Parathyroid adenoma (tissue), 2 donors: ENCODE data around the gene IER3IP1.
"Not testable (repeated sequence)": the region's sequence is repeated elsewhere in the genome, so short reads cannot be mapped to it uniquely, and the experiment has no call there.

Experiments used
- H2AFZ ChIP-seq: fragments of 300-600 bp; sonication (generic); one replicate; pipeline ENCODE4 v1.7.0; 2017; ENCODE audit warnings: antibody characterized with exemption, mild to moderate bottlenecking
- H3K27ac ChIP-seq: fragments of 300-600 bp; sonication (generic); one replicate; pipeline ENCODE4 v1.7.0; 2017
- H3K27me3 ChIP-seq: fragments of 300-600 bp; sonication (generic); one replicate; pipeline ENCODE4 v1.7.0; 2017; ENCODE audit warnings: low read length; ENCODE audit not compliant: control insufficient read depth, insufficient read depth
- H3K36me3 ChIP-seq: fragments of 300-600 bp; sonication (generic); one replicate; pipeline ENCODE4 v1.7.0; 2017; ENCODE audit warnings: low read length; ENCODE audit not compliant: control insufficient read depth, insufficient read depth
- H3K4me1 ChIP-seq: fragments of 300-600 bp; sonication (generic); one replicate; pipeline ENCODE4 v1.7.0; 2017; ENCODE audit warnings: control low read depth
- H3K4me2 ChIP-seq: fragments of 300-600 bp; sonication (generic); one replicate; pipeline ENCODE4 v1.7.0; 2017; ENCODE audit warnings: low read length
- H3K4me3 ChIP-seq: fragments of 300-600 bp; sonication (generic); one replicate; pipeline ENCODE4 v1.7.0; 2017; ENCODE audit warnings: low read depth, low read length
- H3K79me2 ChIP-seq: fragments of 300-600 bp; sonication (generic); one replicate; pipeline ENCODE4 v1.7.0; 2017; ENCODE audit warnings: control low read depth
- H3K9ac ChIP-seq: fragments of 300-600 bp; sonication (generic); one replicate; pipeline ENCODE4 v1.7.0; 2017; ENCODE audit warnings: mild to moderate bottlenecking
- H3K9me3 ChIP-seq: fragments of 300-600 bp; sonication (generic); one replicate; pipeline ENCODE4 v1.7.0; 2017; ENCODE audit warnings: low read length; ENCODE audit not compliant: control insufficient read depth
- CTCF ChIP-seq: fragments of 300-600 bp; sonication (generic); IDR thresholded peaks from one replicate; pipeline ENCODE4 v1.7.0; 2017; ENCODE audit warnings: antibody characterized with exemption, mild to moderate bottlenecking
- donor health status: primary hyperparathyroidism.

Gene IER3IP1

GRCh38 chr18:47184419-47185050 lies 8.4 kb upstream of the IER3IP1 start:
- Histone ChIP-seq H3K4me3 (no peak overlapping the region), H3K9ac (no peak overlapping the region), H3K27me3 (no peaks in the 10 kb centered on the region), H3K9me3 (no peaks in the 10 kb centered on the region), H3K4me1 (no peaks in the 10 kb centered on the region), H3K36me3 (no peaks in the 10 kb centered on the region), H2AFZ (no peak overlapping the region), H3K79me2 (no peaks in the 10 kb centered on the region), H3K27ac (no peak overlapping the region), H3K4me2 (peak overlapping the region; percentile 8)
- no peak for TF ChIP-seq CTCF

GRCh38 chr18:47182156-47182555 lies 6.0 kb upstream of the IER3IP1 start:
- H3K79me2 ChIP-seq, H2AFZ ChIP-seq, H3K4me2 ChIP-seq, H3K4me1 ChIP-seq, H3K36me3 ChIP-seq, H3K9ac ChIP-seq, H3K4me3 ChIP-seq, H3K27me3 ChIP-seq, H3K27ac ChIP-seq, H3K9me3 ChIP-seq: not testable (repeated sequence)

GRCh38 chr18:47180765-47181164 lies 4.6 kb upstream of the IER3IP1 start:
- Histone ChIP-seq H3K27me3 (no peaks in the 10 kb centered on the region), H3K27ac (no peak overlapping the region), H2AFZ (no peak overlapping the region), H3K9me3 (no peaks in the 10 kb centered on the region), H3K4me1 (no peaks in the 10 kb centered on the region), H3K4me2 (no peak overlapping the region), H3K79me2 (peaks cover 7% of the 10 kb centered on the region), H3K4me3 (no peak overlapping the region), H3K36me3 (no peaks in the 10 kb centered on the region), H3K9ac (no peak overlapping the region)
- no peak for TF ChIP-seq CTCF

GRCh38 chr18:47179520-47179919 lies 3.4 kb upstream of the IER3IP1 start:
- Histone ChIP-seq H3K27me3 (no peaks in the 10 kb centered on the region), H2AFZ (no peak overlapping the region), H3K9me3 (no peaks in the 10 kb centered on the region), H3K4me3 (no peak overlapping the region), H3K79me2 (peaks cover 19% of the 10 kb centered on the region), H3K9ac (no peak overlapping the region), H3K27ac (no peak overlapping the region), H3K36me3 (no peaks in the 10 kb centered on the region), H3K4me2 (no peak overlapping the region), H3K4me1 (peaks cover 5% of the 10 kb centered on the region)
- no peak for TF ChIP-seq CTCF

GRCh38 chr18:47175283-47175897 lies 774 bp downstream of the IER3IP1 start:
- peak overlapping the region; percentile 60 for H3K4me2 ChIP-seq
- no peaks in the 10 kb centered on the region for H3K36me3 ChIP-seq
- no peaks in the 10 kb centered on the region for H3K9me3 ChIP-seq
- H3K9ac ChIP-seq = peak overlapping the region; percentile 90
- peaks cover 36% of the 10 kb centered on the region for H3K79me2 ChIP-seq
- H2AFZ ChIP-seq = peak overlapping the region; percentile 98
- H3K27me3 ChIP-seq = no peaks in the 10 kb centered on the region
- no peak for TF ChIP-seq CTCF
- H3K27ac ChIP-seq = peak overlapping the region; percentile 81
- H3K4me3 ChIP-seq = peak overlapping the region; percentile 95
- H3K4me1 ChIP-seq = peaks cover 11% of the 10 kb centered on the region
